IMR-90 (cell line): ENCODE results near the gene GALNT14. TPM values are rescaled to one million over a fixed set of nuclear protein-coding genes. Genes with fewer than 3 reads are reported as not detected.

Experiments used
- ATAC-seq: fragments of 200-7000 bp; cut with Tn5 transposase; 2 replicates; pipeline ENCODE4 v1.9.1; 2020; ENCODE audit warnings: low read depth, mild to moderate bottlenecking, moderate library complexity
- BruUV-seq: library from RNA; stranded (reverse); fragments of 400-500 nt; replicated peaks from 2 replicates; lab custom pipeline; 2021; lab: Mats Ljungman, UMichigan
- CTCF ChIA-PET: fragments of 300-600 bp; formaldehyde crosslinking; extraction: SDS; loops from one replicate; lab custom pipeline; 2021; ENCODE audit warnings: antibody characterized with exemption; lab: Yijun Ruan, JAX
- POLR2A ChIA-PET: fragments of 300-600 bp; sonication (Branson Sonifier 250); formaldehyde crosslinking; loops from one replicate; lab custom pipeline; 2022; ENCODE audit warnings: antibody characterized with exemption; ENCODE audit not compliant: unreplicated experiment; lab: Charles Lee
- DNase-seq: peaks from one replicate; pipeline ENCODE4 v3.0.0; 2013
- H2AFZ ChIP-seq: replicated peaks from 2 replicates; pipeline ENCODE3; 2013; ENCODE audit warnings: low read length, mild to moderate bottlenecking; ENCODE audit not compliant: poor library complexity
- H2AK5ac ChIP-seq: 2 replicates; pipeline ENCODE4 v1.6.1; 2013; ENCODE audit warnings: low read depth, low read length, inconsistent platforms
- H2AK9ac ChIP-seq: replicated peaks from 2 replicates; pipeline ENCODE3; 2013; ENCODE audit warnings: mild to moderate bottlenecking, low read depth, low read length, moderate library complexity; ENCODE audit not compliant: poor library complexity
- H2BK120ac ChIP-seq: 2 replicates; pipeline ENCODE4 v1.6.1; 2013; ENCODE audit warnings: low read depth, low read length, inconsistent platforms
- H2BK15ac ChIP-seq: 3 replicates; pipeline ENCODE4 v1.6.1; 2013; ENCODE audit warnings: low read depth, low read length, inconsistent platforms
- H2BK20ac ChIP-seq: 2 replicates; pipeline ENCODE4 v1.6.1; 2013; ENCODE audit warnings: low read depth, mild to moderate bottlenecking, inconsistent platforms, low read length, moderate library complexity
- H2BK5ac ChIP-seq: 2 replicates; pipeline ENCODE4 v1.6.1; 2013; ENCODE audit warnings: mild to moderate bottlenecking, low read depth, low read length, inconsistent platforms; ENCODE audit not compliant: poor library complexity, severe bottlenecking
- H3K14ac ChIP-seq: replicated peaks from 2 replicates; pipeline ENCODE4 v1.6.1; 2013; ENCODE audit warnings: low read depth, low read length, inconsistent platforms
- H3K18ac ChIP-seq: 2 replicates; pipeline ENCODE4 v1.6.1; 2013; ENCODE audit warnings: low read depth, low read length, control low read depth
- H3K23ac ChIP-seq: 2 replicates; pipeline ENCODE4 v1.6.1; 2013; ENCODE audit warnings: low read depth, low read length, inconsistent platforms
- H3K27ac ChIP-seq: 2 replicates; pipeline ENCODE4 v1.5.1; 2013; ENCODE audit warnings: mild to moderate bottlenecking, control low read depth, low read length; ENCODE audit not compliant: insufficient read depth
- H3K27me3 ChIP-seq: 2 replicates; pipeline ENCODE4 v1.6.1; 2013; ENCODE audit warnings: low read length; ENCODE audit not compliant: control insufficient read depth, insufficient read depth
- H3K36me3 ChIP-seq: 2 replicates; pipeline ENCODE4 v1.6.1; 2013; ENCODE audit warnings: low read length, mixed read lengths; ENCODE audit not compliant: control insufficient read depth, insufficient read depth
- H3K4ac ChIP-seq: 2 replicates; pipeline ENCODE4 v1.6.1; 2013; ENCODE audit warnings: low read depth, low read length, inconsistent platforms
- H3K4me1 ChIP-seq: 2 replicates; pipeline ENCODE4 v1.6.1; 2013; ENCODE audit warnings: low read length, mixed read lengths; ENCODE audit not compliant: control insufficient read depth, insufficient read depth
- H3K4me2 ChIP-seq: 2 replicates; pipeline ENCODE4 v1.6.1; 2013; ENCODE audit warnings: low read depth, mild to moderate bottlenecking, control low read depth, low read length, moderate library complexity
- H3K4me3 ChIP-seq: 2 replicates; pipeline ENCODE4 v1.5.1; 2013; ENCODE audit warnings: low read depth, mild to moderate bottlenecking, control low read depth, low read length, moderate library complexity; ENCODE audit not compliant: insufficient read depth
- H3K56ac ChIP-seq: 2 replicates; pipeline ENCODE4 v1.6.1; 2013; ENCODE audit warnings: low read length, inconsistent platforms; ENCODE audit not compliant: insufficient read depth; ENCODE audit errors: extremely low read depth
- H3K79me1 ChIP-seq, 2 experiments: 2 replicates each; pipeline ENCODE4 v1.6.1; 2013; ENCODE audit warnings: low read length in 2 of 2, inconsistent platforms in 1 of 2, low read depth in 1 of 2
- H3K9ac ChIP-seq: 2 replicates; pipeline ENCODE4 v1.6.1; 2013; ENCODE audit warnings: low read depth, low read length, control low read depth
- H3K9me1 ChIP-seq: 2 replicates; pipeline ENCODE4 v1.6.1; 2013; ENCODE audit warnings: low read length, inconsistent platforms; ENCODE audit not compliant: insufficient read depth
- H3K9me3 ChIP-seq: 2 replicates; pipeline ENCODE4 v1.6.1; 2013; ENCODE audit warnings: low read length; ENCODE audit not compliant: control insufficient read depth, insufficient read depth
- H4K20me1 ChIP-seq: 2 replicates; pipeline ENCODE4 v1.6.1; 2013; ENCODE audit warnings: low read length, inconsistent platforms; ENCODE audit not compliant: insufficient read depth
- H4K5ac ChIP-seq: 2 replicates; pipeline ENCODE4 v1.6.1; 2013; ENCODE audit warnings: mild to moderate bottlenecking, low read depth, low read length, control low read depth
- H4K8ac ChIP-seq, 2 experiments: 2 replicates each; pipeline ENCODE4 v1.6.1; 2013; ENCODE audit warnings: low read depth in 2 of 2, low read length in 2 of 2, control low read depth in 1 of 2, inconsistent platforms in 1 of 2
- H4K91ac ChIP-seq: 2 replicates; pipeline ENCODE4 v1.6.1; 2013; ENCODE audit warnings: low read depth, low read length, inconsistent platforms; ENCODE audit not compliant: insufficient read depth
- BHLHE40 ChIP-seq: fragments of 150-350 bp; IDR thresholded peaks from 2 replicates; pipeline ENCODE4 v1.6.1; 2016; ENCODE audit warnings: mild to moderate bottlenecking, low read depth, low read length
- CEBPB ChIP-seq: IDR thresholded peaks from 2 replicates; pipeline ENCODE4 v1.6.1; 2012; ENCODE audit warnings: low read depth, low read length, improper control_type of control experiment
- CHD1 ChIP-seq: IDR thresholded peaks from 2 replicates; pipeline ENCODE4 v1.6.1; 2012; ENCODE audit warnings: low read depth, low read length, improper control_type of control experiment
- FOS ChIP-seq: fragments of 150-350 bp; IDR thresholded peaks from 2 replicates; pipeline ENCODE4 v1.6.1; 2016; ENCODE audit warnings: low read depth, low read length
- MAFK ChIP-seq: IDR thresholded peaks from 2 replicates; pipeline ENCODE4 v1.6.1; 2012; ENCODE audit warnings: low read depth, low read length, improper control_type of control experiment
- MAZ ChIP-seq: IDR thresholded peaks from 2 replicates; pipeline ENCODE4 v1.6.1; 2012; ENCODE audit warnings: low read depth, mild to moderate bottlenecking, low read length, improper control_type of control experiment, moderate library complexity, borderline replicate concordance
- MXI1 ChIP-seq: IDR thresholded peaks from 2 replicates; pipeline ENCODE4 v1.6.1; 2012; ENCODE audit warnings: low read depth, mild to moderate bottlenecking, low read length, moderate library complexity, borderline replicate concordance
- RCOR1 ChIP-seq: IDR thresholded peaks from 2 replicates; pipeline ENCODE4 v1.6.1; 2012; ENCODE audit warnings: mild to moderate bottlenecking, low read length, improper control_type of control experiment; ENCODE audit not compliant: insufficient replicate concordance
- RFX5 ChIP-seq: IDR thresholded peaks from 2 replicates; pipeline ENCODE4 v1.8.0; 2012; ENCODE audit warnings: low read depth, mild to moderate bottlenecking, low read length, moderate library complexity
- SMC3 ChIP-seq: fragments of 150-350 bp; IDR thresholded peaks from 2 replicates; pipeline ENCODE4 v1.6.1; 2016; ENCODE audit warnings: low read depth, mild to moderate bottlenecking, antibody characterized with exemption, low read length, moderate library complexity
- USF2 ChIP-seq: fragments of 150-350 bp; IDR thresholded peaks from 2 replicates; pipeline ENCODE4 v1.6.1; 2017; ENCODE audit warnings: mild to moderate bottlenecking, antibody characterized with exemption, low read length, low read depth
- WGBS, 2 experiments: methylation state at CpG; one replicate each; pipeline versions ENCODE4 v1.1.5 to v1.1.7; 2013; ENCODE audit warnings: missing lambda C conversion rate in 2 of 2; ENCODE audit not compliant: insufficient read length in 1 of 2; ENCODE audit errors: extremely low coverage in 2 of 2; 5-methylcytosine and 5-hydroxymethylcytosine counted together
- dilution Hi-C: fragments of 300-500 bp; cut with HindIII; formaldehyde crosslinking; loops from one replicate; pipeline ENCODE4 v1.14.3; 2018; ENCODE audit warnings: low sequenced_read_pairs; ENCODE audit not compliant: unreplicated experiment
- in situ Hi-C: fragments of 300-500 bp; cut with MboI; formaldehyde crosslinking; loops from 3 replicates; pipeline ENCODE4 v1.14.3; 2019; ENCODE audit warnings: low sequenced_read_pairs, inconsistent platforms, mixed read lengths
- intact Hi-C: fragments of 100-400 bp; cut with micrococcal nuclease; formaldehyde crosslinking; loops from 2 replicates; pipeline ENCODE4 v1.10.0; 2022
- polyA plus RNA-seq, 3 experiments: library from polyadenylated mRNA; depleted of rRNA; stranded (reverse); fragments of >200 nt; gene quantifications; 2 replicates each; pipeline ENCODE4 v1.2.3, GENCODE V29; 2012; ENCODE audit warnings: low replicate concordance in 1 of 3
- total RNA-seq: library from RNA; depleted of rRNA; stranded (reverse); fragments of >200 nt; gene quantifications from 2 replicates; pipeline ENCODE4 v1.2.3, GENCODE V29; 2012

Gene GALNT14
- total and polyA plus RNA-seq, 2 of the 4 experiments (the other 2 are of a cell fraction), result 0.15 to 0.18 TPM

- POLR2A ChIA-PET, result no interaction called here
- no peak overlapping the region for H2BK5ac ChIP-seq
- H3K9me1 ChIP-seq, result no peaks in the 10 kb centered on the region
- no peak overlapping the region for H2AK9ac ChIP-seq
- ATAC-seq (no peak), DNase-seq (no peak)
- H4K8ac ChIP-seq, result no peak overlapping the region
- BruUV-seq, result no TSS peak
- H3K79me1 ChIP-seq, result no peaks in the 10 kb centered on the region
- H2BK20ac ChIP-seq, result no peak overlapping the region
- no peak overlapping the region for H3K18ac ChIP-seq
- no peak overlapping the region for H2BK120ac ChIP-seq
- in situ Hi-C loops (no loop called here), dilution Hi-C loops (no loop called here), intact Hi-C loops (no loop called here)
- H3K4me3 ChIP-seq, result no peak overlapping the region
- no peak overlapping the region for H3K27ac ChIP-seq
- no peaks in the 10 kb centered on the region for H3K9me3 ChIP-seq
- H3K4me1 ChIP-seq, result no peaks in the 10 kb centered on the region
- CTCF ChIA-PET, result no interaction called here
- no peak overlapping the region for H3K14ac ChIP-seq
- H4K91ac ChIP-seq, result no peak overlapping the region
- no peaks in the 10 kb centered on the region for H3K36me3 ChIP-seq
- H3K27me3 ChIP-seq, result peaks cover 61% of the 10 kb centered on the region
- H3K4me2 ChIP-seq, result no peak overlapping the region
- no peak overlapping the region for H2AK5ac ChIP-seq
- 14% methylated on average over 1 of the region's 3 CpGs; no CpG with 5 or more reads in 1 of the 2 experiments for WGBS, 2 experiments
- H3K4ac ChIP-seq, result no peak overlapping the region
- H2BK15ac ChIP-seq, result no peak overlapping the region
- H4K20me1 ChIP-seq, result no peaks in the 10 kb centered on the region
- H3K23ac ChIP-seq, result no peak overlapping the region
- H3K56ac ChIP-seq, result no peak overlapping the region
- H3K9ac ChIP-seq, result no peak overlapping the region
- H4K5ac ChIP-seq, result no peak overlapping the region
- no peak for TF ChIP-seq CHD1
- no peak for TF ChIP-seq SMC3
- no peak for TF ChIP-seq BHLHE40
- TF ChIP-seq MAFK, result no peak
- TF ChIP-seq FOS, result no peak
- no peak for TF ChIP-seq CEBPB
- TF ChIP-seq RFX5, result no peak
- TF ChIP-seq MXI1, result no peak
- no peak for TF ChIP-seq USF2
- TF ChIP-seq RCOR1, result no peak
- TF ChIP-seq MAZ, result no peak
- H2AFZ ChIP-seq, result no peak overlapping the region
Measured at GRCh38 chr2:31136000-31136399, 2.2 kb downstream of the GALNT14 start.
